Astrocyte (in vitro differentiated cells and primary cell): Measurements from ENCODE around the gene KREMEN1.

Experiments used
- CTCF ChIP-seq: IDR thresholded peaks from 2 replicates; pipeline ENCODE4 v1.5.1; 2011; ENCODE audit warnings: low read depth, mild to moderate bottlenecking, inconsistent platforms, low read length, moderate library complexity; ENCODE audit not compliant: insufficient read depth
- EZH2 ChIP-seq: IDR thresholded peaks from 2 replicates; pipeline ENCODE4 v1.6.1; 2012; ENCODE audit warnings: mild to moderate bottlenecking, low read length, inconsistent platforms; ENCODE audit not compliant: insufficient read depth

- TF ChIP-seq CTCF (no peak), EZH2 (no peak)
Observed at GRCh38 chr22:29026579-29026978, 46.3 kb upstream of the KREMEN1 start.
